Activated naive CD8-positive, alpha-beta T cell treated with anti-CD3 and anti-CD28 coated beads, Interleukin-2, amount 10 ng/mL, durations not matched to agents 7 days and 5 days (primary cell): ENCODE data around the gene TUBGCP2. TPM values are rescaled to one million over a fixed set of nuclear protein-coding genes. Genes with fewer than 3 reads are reported as not detected.
A peak's percentile ranks its signal among the peaks of the same experiment; 100 is the strongest.

ENCODE experiments used
- ATAC-seq: fragments of 150-1000 bp; cut with Tn5 transposase; one replicate; pipeline ENCODE4 v1.10.0; 2021; ENCODE audit warnings: low read depth, moderate library complexity
- POLR2A ChIA-PET: fragments of 350-600 bp; sonication (Branson Sonifier 250); formaldehyde crosslinking; loops from one replicate; lab custom pipeline; 2021; ENCODE audit warnings: antibody characterized with exemption; lab: Charles Lee
- DNase-seq: peaks from one replicate; pipeline ENCODE4 v3.0.0; 2021
- H3K27ac Mint-ChIP-seq: one replicate; pipeline ENCODE4 v1.8.0; 2022; ENCODE audit warnings: mild to moderate bottlenecking, mixed read lengths
- H3K27me3 Mint-ChIP-seq: one replicate; pipeline ENCODE4 v1.8.0; 2022; ENCODE audit warnings: mild to moderate bottlenecking, moderate library complexity, mixed read lengths
- H3K36me3 Mint-ChIP-seq: one replicate; pipeline ENCODE4 v1.8.0; 2021; ENCODE audit warnings: mild to moderate bottlenecking, mixed read lengths
- H3K4me1 Mint-ChIP-seq: one replicate; pipeline ENCODE4 v1.8.0; 2021; ENCODE audit warnings: mixed read lengths
- H3K4me3 Mint-ChIP-seq: one replicate; pipeline ENCODE4 v1.8.0; 2022; ENCODE audit warnings: mild to moderate bottlenecking, moderate library complexity, mixed read lengths
- H3K9me3 Mint-ChIP-seq: one replicate; pipeline ENCODE4 v1.8.0; 2021; ENCODE audit warnings: mixed read lengths
- total RNA-seq, 2 experiments: library from RNA; stranded (reverse); gene quantifications; one replicate each; pipeline ENCODE4 v1.2.3, GENCODE V29; 2021

Gene TUBGCP2, protein sequence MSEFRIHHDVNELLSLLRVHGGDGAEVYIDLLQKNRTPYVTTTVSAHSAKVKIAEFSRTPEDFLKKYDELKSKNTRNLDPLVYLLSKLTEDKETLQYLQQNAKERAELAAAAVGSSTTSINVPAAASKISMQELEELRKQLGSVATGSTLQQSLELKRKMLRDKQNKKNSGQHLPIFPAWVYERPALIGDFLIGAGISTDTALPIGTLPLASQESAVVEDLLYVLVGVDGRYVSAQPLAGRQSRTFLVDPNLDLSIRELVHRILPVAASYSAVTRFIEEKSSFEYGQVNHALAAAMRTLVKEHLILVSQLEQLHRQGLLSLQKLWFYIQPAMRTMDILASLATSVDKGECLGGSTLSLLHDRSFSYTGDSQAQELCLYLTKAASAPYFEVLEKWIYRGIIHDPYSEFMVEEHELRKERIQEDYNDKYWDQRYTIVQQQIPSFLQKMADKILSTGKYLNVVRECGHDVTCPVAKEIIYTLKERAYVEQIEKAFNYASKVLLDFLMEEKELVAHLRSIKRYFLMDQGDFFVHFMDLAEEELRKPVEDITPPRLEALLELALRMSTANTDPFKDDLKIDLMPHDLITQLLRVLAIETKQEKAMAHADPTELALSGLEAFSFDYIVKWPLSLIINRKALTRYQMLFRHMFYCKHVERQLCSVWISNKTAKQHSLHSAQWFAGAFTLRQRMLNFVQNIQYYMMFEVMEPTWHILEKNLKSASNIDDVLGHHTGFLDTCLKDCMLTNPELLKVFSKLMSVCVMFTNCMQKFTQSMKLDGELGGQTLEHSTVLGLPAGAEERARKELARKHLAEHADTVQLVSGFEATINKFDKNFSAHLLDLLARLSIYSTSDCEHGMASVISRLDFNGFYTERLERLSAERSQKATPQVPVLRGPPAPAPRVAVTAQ
- total RNA-seq: 10 to 100 TPM; 56.4 to 69.3 TPM

DNA sequence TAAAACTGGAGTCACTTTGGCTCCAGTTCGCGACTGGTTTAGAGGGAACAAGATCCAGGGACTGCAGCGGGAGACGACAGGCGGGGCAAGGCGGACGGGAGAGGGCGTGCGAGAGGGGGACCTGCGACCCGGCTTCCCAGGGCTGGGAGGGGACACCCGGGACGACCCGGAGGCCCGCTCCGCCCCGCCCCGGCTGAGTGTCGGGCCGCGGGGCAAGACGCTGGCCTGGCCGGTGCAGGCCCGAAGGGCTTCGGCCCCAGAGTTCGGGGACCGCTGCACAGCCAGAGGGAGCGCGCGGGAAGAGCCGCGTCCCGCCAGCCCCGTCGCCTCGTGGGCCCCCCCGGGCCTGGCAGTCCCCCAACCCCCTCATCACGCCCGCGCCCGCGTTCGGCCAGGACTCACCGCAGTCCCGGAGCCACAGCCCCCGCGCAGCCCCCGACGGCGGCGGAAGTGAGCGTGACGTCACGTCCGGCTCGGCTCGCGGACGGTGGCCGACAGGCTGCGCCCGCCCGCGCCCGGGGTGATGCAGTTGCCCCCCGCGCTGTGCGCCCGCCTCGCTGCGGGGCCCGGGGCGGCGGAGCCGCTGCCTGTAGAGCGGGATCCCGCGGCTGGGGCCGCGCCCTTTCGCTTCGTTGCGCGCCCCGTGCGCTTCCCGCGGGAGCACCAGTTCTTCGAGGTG, at the start of gene TUBGCP2, which contains the start of gene ZNF511:
TUBGCP2 (minus strand) TSS at position 452 of the 679 bp plus-strand sequence. CDS start 5,931 bp downstream, outside the sequence.
ZNF511 (plus strand) TSS at position 494 of the 679 bp plus-strand sequence; CDS start at position 524, 30 bp downstream.
- H3K9me3 Mint-ChIP-seq: no peaks in the 10 kb centered on the region
- POLR2A ChIA-PET: interaction anchor here (0.9 to 2.0 kb wide), 4 partner anchors 30 to 50 kb away, joined by 3 to 10 read pairs (median 7); partner anchors contain the start of gene ADAM8
- H3K4me1 Mint-ChIP-seq: peaks cover 9% of the 10 kb centered on the region
- H3K27me3 Mint-ChIP-seq: no peaks in the 10 kb centered on the region
- ATAC-seq (peak; percentile 81), DNase-seq (peak; percentile 96)
- peak within 1 kb of the TSS; percentile 96 for H3K4me3 Mint-ChIP-seq
- peaks cover 3% of the 10 kb centered on the region for H3K36me3 Mint-ChIP-seq
- H3K27ac Mint-ChIP-seq: peak within 1 kb of the TSS; percentile 99

DNA sequence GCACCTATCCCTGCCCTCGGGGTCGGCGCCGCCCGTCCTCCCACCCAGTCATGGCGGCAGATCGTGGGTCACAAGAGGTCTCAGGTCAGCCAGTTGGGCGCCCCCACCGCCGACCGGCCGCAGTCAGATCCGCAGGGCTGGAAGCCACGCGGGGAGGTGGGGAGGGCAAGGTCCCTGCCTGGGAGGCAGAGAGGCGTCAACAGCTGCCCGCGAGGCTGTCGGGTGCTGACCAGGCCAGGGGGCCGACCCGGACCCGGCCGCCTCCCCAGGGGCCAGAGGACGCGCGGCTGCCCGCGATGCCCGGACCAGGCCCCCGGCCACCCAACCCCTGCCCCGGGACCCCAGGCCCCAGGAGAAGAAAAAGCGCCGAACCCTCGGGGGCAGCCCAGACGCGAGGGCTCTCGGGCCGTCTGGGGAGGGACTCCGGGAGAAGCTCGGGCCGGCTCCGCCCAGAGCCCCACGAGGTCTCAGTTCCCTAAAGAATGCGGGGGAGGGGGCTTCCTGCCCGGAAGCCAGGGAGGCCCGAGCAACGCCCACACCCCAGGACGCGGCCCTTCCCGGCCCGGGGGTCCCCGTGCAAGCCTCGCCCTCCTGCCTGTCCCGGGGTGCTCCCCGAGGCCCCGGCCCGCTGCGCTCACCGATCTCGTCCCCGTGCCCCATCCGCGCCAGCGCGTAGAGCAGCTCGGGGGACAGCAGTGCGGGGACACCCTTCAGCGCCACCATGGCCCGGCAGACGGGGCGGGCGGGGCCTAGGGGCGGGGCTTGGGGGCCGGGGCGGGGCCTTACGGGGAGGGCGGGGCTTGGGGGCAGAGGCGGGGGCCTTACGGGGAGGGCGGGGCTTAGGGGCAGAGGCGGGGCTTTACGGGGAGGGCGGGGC, 48.9 kb upstream of the TUBGCP2 start, which contains the start of gene FUOM:
FUOM (minus strand) TSS at position 735 of the 877 bp plus-strand sequence; CDS start at position 723, 12 bp downstream.
- ATAC-seq: peak; percentile 87
- POLR2A ChIA-PET: interaction anchor here (0.6 to 1.7 kb wide), 4 partner anchors 10 to 32 kb away, joined by 3 to 7 read pairs (median 4); partner anchors contain the start of genes CALY, ECHS1 and PRAP1

DNA sequence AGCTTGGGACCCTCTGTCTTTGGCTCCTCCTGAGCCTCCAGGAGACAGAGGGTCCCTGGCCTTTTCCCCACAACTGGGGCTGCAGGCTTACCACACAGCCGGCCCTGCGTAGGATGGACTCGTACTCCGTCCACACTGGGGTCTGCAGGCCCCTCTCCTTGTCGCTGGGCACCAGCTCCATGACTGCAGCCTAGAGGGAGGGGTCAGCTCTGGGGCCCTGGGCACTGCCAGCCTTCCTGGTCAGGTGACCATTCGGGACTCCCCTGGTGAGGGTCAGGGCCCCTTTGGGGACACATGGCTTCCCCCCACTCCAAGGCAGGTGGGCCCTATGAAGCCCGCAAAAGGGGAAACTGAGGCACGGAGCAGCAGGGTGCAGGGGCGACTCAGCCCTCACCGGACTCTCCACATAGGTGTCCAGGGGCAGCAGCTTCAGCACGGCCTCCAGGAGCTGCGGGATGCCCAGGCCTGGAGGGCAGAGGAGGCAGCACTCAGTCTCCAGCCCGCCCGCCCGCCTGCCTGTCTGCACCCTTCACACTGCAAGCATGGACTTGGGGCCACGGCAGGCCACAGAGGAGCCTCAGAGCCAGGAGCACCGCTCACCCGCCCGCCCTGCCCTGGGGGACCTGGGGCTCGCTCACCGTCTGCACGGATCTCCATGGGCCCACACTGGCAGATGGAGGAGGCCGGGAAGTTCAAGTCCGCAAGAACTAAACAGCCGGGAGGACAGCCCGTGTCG, 48.0 kb upstream of the TUBGCP2 start:
- DNase-seq: no peak
- ATAC-seq: no peak
- no peaks in the 10 kb centered on the region for H3K27me3 Mint-ChIP-seq
- H3K4me1 Mint-ChIP-seq: peaks cover 1% of the 10 kb centered on the region
- H3K36me3 Mint-ChIP-seq: no peaks in the 10 kb centered on the region
- H3K27ac Mint-ChIP-seq: peak overlapping the region; percentile 56
- POLR2A ChIA-PET: interaction anchor here (0.6 to 1.7 kb wide), 3 partner anchors 16 to 33 kb away, joined by 3 to 7 read pairs (median 4); partner anchors contain the start of genes CALY and ECHS1
- H3K9me3 Mint-ChIP-seq: no peaks in the 10 kb centered on the region
- peak overlapping the region; percentile 69 for H3K4me3 Mint-ChIP-seq

More for the DNA sequence above, 48.9 kb upstream of the TUBGCP2 start, which contains the start of gene FUOM:
- peak; percentile 79 for DNase-seq
- peak within 1 kb of the TSS; percentile 69 for H3K4me3 Mint-ChIP-seq
- H3K27ac Mint-ChIP-seq: peak within 1 kb of the TSS; percentile 56
- no peaks in the 10 kb centered on the region for H3K36me3 Mint-ChIP-seq
- H3K4me1 Mint-ChIP-seq: peaks cover 1% of the 10 kb centered on the region
- no peaks in the 10 kb centered on the region for H3K9me3 Mint-ChIP-seq
- no peaks in the 10 kb centered on the region for H3K27me3 Mint-ChIP-seq

DNA sequence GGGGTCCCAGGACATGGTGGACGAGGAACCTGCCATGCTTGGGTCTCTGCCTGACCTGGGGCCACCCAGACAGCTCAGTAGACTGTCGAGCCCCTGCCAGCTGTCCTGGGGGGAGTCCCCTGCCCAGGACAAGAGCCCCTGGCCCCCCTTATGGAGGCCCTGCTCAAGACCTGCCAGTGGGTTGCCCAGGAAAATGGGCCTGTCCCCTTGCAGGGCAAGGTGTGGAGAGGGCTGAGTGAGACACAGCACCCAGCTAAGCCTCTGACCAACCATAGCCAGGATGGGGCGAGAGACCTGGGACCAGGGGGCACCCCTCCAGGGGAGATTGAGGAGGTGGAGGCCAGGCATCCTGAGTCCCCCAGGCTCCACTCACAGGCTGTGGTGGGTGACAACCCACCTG, 47.3 kb upstream of the TUBGCP2 start:
- Mint-ChIP-seq H3K36me3 (no peaks in the 10 kb centered on the region), H3K4me1 (peaks cover 1% of the 10 kb centered on the region), H3K4me3 (peak overlapping the region; percentile 55), H3K9me3 (no peaks in the 10 kb centered on the region), H3K27ac (no peak overlapping the region), H3K27me3 (no peaks in the 10 kb centered on the region)
- DNase-seq: no peak
- POLR2A ChIA-PET: no interaction called here
- no peak for ATAC-seq

DNA sequence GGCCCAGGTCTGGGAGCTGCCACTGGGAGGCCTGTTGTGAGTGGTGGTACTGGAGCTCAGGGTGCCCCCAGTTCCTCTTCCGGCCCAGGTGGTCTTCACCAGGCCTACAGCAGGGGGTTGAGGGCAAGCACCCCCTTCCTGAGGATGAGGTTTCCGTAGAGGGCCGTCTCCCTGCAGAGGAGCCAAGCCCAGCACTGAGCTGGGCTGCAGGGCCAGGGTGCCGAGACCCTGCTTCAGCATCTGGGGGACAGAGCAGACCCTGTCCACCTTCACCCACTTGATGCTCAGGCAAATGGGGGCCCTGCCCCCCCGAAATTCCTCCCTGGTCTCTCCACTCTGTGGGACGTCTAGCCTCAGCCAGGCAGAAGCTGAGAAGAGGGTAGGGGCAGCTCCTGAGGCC, 46.6 kb upstream of the TUBGCP2 start:
- no peak overlapping the region for H3K4me3 Mint-ChIP-seq

DNA sequence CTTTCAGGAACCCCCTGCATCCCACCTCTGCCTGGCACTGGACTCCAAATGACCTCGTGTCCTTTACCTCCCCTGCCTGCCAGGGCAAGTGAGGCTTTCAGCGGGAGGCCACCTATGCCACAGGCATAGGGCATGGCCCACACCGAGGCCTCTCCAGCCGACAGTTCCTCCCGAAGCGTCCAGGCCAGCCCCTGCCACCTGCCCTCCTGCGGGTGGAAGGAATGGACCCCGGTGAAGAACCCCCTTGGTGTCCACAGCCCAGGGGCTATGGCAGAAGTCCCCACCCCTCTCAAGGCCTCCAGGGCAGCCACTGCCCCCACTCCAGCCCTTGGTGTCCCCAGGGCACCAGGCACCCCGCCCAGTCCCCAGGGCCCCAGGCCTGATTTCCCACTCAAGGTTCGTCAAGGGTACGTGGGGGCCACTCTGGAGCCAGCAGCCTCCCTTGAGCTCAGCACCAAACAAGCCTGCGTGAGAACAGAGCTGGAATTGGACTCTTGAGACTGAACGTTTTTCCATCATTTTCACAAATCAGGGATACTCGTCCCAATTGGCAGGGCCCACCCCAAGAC, 46.1 kb upstream of the TUBGCP2 start:
- Mint-ChIP-seq H3K4me3 (no peak overlapping the region), H3K4me1 (no peaks in the 10 kb centered on the region), H3K36me3 (no peaks in the 10 kb centered on the region), H3K9me3 (no peaks in the 10 kb centered on the region), H3K27ac (no peak overlapping the region), H3K27me3 (no peaks in the 10 kb centered on the region)
- DNase-seq: no peak
- no peak for ATAC-seq
- POLR2A ChIA-PET: no interaction called here

More for the DNA sequence above, 46.6 kb upstream of the TUBGCP2 start:
- no peak for DNase-seq
- POLR2A ChIA-PET: no interaction called here
- ATAC-seq: no peak
- Mint-ChIP-seq H3K36me3 (no peaks in the 10 kb centered on the region), H3K9me3 (no peaks in the 10 kb centered on the region), H3K4me1 (peaks cover 1% of the 10 kb centered on the region), H3K27me3 (no peaks in the 10 kb centered on the region), H3K27ac (no peak overlapping the region)

DNA sequence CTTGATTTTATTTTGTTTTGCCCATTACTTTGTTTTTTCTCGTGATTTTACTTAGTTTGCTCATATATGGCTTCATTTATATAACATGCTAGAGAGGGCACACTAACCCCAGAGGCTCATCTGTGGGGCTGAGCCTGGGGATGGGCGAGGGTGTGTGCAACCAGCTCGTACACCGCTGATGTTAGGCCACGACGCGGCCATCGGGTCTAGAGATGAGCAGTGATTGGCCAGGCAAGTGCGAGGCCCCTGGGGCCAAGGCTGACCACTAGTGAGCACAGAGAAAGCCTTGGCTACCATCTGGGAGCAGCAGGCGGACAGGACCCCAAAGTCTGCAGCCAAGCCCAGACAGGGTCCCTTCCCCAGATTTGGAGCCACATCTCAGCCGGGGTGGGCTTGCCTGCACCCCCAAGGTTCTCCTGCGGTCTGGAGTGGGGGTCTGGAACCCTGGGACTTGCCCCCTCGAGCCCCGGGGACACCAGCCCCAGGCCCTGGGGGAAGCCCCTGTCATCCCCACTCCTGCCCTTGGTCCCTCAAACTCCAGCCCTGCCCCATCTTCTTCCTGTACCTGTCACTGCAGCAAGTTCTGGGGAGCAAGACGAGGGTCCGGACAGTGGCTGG, 45.4 kb upstream of the TUBGCP2 start:
- H3K36me3 Mint-ChIP-seq: no peaks in the 10 kb centered on the region
- H3K4me3 Mint-ChIP-seq: no peak overlapping the region
- DNase-seq (no peak), ATAC-seq (no peak)
- no peaks in the 10 kb centered on the region for H3K27me3 Mint-ChIP-seq
- POLR2A ChIA-PET: interaction anchor here (1.2 kb wide), 1 partner anchor 36 kb away, joined by 3 read pairs; no protein-coding TSS in a partner anchor
- H3K9me3 Mint-ChIP-seq: no peaks in the 10 kb centered on the region
- H3K27ac Mint-ChIP-seq: no peak overlapping the region
- no peaks in the 10 kb centered on the region for H3K4me1 Mint-ChIP-seq

DNA sequence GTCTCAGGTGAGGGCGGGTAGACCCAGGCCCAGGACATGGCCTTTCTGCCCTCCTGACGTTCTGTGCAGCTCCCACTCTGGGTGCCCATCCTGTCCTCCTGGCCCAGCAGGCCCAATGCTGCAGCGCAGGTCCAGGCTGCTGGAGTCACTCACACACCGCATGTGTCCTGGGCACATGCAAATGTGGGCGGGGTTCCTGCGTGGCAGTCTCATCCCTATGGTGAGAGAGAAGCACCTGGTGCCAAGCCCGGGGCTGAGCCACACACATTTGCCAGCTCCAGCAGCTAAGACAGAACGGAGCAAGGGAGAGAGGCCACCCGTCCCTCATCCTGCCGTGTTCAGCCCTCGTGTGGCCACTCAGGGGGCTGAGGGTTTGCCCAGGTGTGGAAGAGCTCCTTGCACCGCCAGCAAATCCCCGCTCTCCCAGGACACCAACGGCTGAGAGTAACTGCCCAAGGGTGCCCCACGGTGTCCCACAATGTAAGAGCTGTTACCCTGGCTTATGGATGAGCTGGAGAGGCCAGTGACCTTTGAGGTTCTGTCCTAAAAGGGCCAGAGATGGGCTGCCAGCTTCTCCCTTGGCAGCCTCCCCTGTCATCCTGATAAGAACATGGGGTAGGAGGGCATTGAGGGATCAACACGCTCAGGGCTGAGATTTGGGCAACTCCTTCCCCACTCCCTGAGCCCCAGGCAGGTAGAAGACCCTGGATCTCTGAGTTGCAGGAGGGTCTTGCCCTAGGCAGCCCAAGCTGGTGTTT, 44.7 kb upstream of the TUBGCP2 start:
- POLR2A ChIA-PET: interaction anchor here (1.2 kb wide), 1 partner anchor 37 kb away, joined by 3 read pairs; no protein-coding TSS in a partner anchor
- no peak for ATAC-seq

DNA sequence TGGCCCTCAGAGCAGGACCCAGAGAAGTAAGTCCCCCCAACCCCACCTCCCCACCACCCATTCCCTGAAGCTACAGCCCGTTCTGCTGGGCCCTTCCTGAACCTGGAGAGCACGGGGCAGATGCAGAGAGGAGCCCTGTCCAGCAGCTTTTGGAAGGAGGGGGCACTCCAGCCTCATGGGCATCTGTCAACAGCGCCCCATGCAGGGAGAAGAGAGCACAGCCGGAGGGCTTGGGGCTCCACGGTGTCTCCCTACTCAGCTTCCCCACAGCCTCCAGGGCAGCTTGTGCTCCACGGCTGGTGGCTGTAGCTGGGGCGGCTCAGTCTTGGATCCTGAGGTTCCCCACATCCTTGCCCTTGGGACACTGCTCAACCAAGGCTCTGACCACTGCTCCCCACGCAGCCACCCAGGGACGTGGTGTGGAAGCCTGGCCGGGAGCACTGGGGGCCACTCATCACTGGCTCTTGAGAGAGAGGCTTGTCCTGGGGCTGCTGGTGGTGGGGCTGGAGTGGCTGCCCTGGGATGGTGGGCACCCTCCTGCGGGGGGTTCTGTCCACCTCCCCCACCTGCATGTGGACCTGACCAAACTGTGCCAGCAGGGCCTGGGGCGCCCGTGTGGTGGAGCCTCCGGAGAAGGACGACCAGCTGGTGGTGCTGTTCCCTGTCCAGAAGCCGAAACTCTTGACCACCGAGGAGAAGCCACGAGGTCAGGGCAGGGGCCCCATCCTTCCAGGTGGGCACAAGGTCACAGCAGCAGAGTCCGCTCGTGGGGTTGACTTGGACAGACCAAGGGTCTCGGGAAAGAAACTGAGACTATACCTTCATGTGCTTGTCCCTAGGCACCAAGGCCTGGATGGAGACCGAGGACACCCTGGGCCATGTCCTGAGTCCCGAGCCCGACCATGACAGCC, 43.0 kb upstream of the TUBGCP2 start:
- H3K4me1 Mint-ChIP-seq: no peaks in the 10 kb centered on the region
- POLR2A ChIA-PET: no interaction called here

More for the DNA sequence above, 44.7 kb upstream of the TUBGCP2 start:
- Mint-ChIP-seq H3K4me1 (no peaks in the 10 kb centered on the region), H3K9me3 (no peaks in the 10 kb centered on the region), H3K27ac (no peak overlapping the region), H3K36me3 (no peaks in the 10 kb centered on the region), H3K4me3 (no peak overlapping the region), H3K27me3 (no peaks in the 10 kb centered on the region)
- no peak for DNase-seq

More for the DNA sequence above, 43.0 kb upstream of the TUBGCP2 start:
- no peaks in the 10 kb centered on the region for H3K36me3 Mint-ChIP-seq
- DNase-seq (no peak), ATAC-seq (no peak)
- H3K27ac Mint-ChIP-seq: no peak overlapping the region
- no peak overlapping the region for H3K4me3 Mint-ChIP-seq
- no peaks in the 10 kb centered on the region for H3K27me3 Mint-ChIP-seq
- no peaks in the 10 kb centered on the region for H3K9me3 Mint-ChIP-seq
